Activated CD4-positive, alpha-beta T cell treated with anti-CD3 and anti-CD28 coated beads for 48 hours (primary cell): ENCODE measurements around the gene DDX31.

Source experiments
- DNase-seq: peaks from one replicate; pipeline ENCODE4 v3.0.0-alpha.2; 2020

The DDX31 gene

DNA sequence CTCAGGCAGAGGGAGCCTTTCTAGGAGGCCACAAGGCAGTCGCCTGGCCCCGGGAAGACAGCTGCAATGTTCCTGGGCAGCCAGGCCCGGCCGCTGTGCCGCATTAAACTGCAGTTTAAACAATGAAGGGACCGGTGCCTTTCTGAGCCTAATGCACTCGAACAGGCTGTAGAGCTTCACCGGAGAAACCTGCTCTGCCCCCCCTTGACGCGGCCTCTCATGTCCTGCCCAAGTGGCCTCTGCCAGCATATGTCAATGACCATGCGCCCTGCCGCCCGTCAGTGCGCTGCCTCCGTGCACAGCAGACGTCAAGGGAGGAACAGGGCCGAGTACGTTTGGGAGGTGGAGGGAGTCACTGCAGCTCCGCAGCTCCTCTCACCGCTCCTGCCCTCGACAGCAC is 125.8 kb downstream of the DDX31 start:
- DNase-seq = no peak

GRCh38 chr9:132543251-132543650 is 126.5 kb downstream of the DDX31 start:
- no peak for DNase-seq
